ENCODE data around the gene GALNT8. TPM values are rescaled to one million over a fixed set of nuclear protein-coding genes. Genes with fewer than 3 reads are reported as not detected.
"Not testable (repeated sequence)": the region's sequence is repeated elsewhere in the genome, so short reads cannot be mapped to it uniquely, and the experiment has no call there.

Gene GALNT8
- total RNA-seq, 1 donor = not detected

DNA sequence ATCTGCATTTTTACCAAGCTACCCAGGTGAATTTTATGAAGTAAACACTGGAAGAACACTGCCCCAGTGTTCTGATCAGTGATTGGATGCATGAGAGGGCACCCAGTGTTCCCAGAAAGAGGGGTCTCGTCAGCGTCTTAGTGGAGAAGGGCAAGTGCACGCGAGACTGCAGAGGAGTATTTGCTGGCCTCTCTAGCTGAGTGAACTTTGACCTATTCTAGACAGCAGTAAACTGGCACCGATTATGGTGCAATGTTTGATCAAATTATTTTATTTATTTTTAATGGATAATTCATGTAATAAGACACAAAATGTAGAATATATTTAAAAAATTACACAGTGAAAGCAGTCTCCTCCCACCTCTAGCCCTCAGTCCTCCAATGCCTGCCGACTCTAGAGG is 5.3 kb upstream of the GALNT8 start:
- H3K79me2 ChIP-seq (ENCODE audit: insufficient read depth, low read length) = no peaks in the 10 kb centered on the region
- DNase-seq (ENCODE audit: insufficient read length, low spot score, missing footprints) = no peak
- H3K4me3 ChIP-seq (ENCODE audit: insufficient read depth, low read length) = no peak overlapping the region
- no peaks in the 10 kb centered on the region for H4K20me1 ChIP-seq (ENCODE audit: insufficient read depth, low read length)
- no peak overlapping the region for H3K4me2 ChIP-seq (ENCODE audit: insufficient read depth, low read length)
- H3K36me3 ChIP-seq (ENCODE audit: insufficient read depth, low read length) = no peaks in the 10 kb centered on the region
- H3K27ac ChIP-seq (ENCODE audit: low read depth, low read length) = no peak overlapping the region
- H3K4me1 ChIP-seq (ENCODE audit: insufficient read depth, low read length) = no peaks in the 10 kb centered on the region
- TF ChIP-seq, protein P1, sequence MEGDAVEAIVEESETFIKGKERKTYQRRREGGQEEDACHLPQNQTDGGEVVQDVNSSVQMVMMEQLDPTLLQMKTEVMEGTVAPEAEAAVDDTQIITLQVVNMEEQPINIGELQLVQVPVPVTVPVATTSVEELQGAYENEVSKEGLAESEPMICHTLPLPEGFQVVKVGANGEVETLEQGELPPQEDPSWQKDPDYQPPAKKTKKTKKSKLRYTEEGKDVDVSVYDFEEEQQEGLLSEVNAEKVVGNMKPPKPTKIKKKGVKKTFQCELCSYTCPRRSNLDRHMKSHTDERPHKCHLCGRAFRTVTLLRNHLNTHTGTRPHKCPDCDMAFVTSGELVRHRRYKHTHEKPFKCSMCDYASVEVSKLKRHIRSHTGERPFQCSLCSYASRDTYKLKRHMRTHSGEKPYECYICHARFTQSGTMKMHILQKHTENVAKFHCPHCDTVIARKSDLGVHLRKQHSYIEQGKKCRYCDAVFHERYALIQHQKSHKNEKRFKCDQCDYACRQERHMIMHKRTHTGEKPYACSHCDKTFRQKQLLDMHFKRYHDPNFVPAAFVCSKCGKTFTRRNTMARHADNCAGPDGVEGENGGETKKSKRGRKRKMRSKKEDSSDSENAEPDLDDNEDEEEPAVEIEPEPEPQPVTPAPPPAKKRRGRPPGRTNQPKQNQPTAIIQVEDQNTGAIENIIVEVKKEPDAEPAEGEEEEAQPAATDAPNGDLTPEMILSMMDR (IDR thresholded peaks at IDR 0.05; ENCODE audit: extremely low read depth, low read depth, low read length) = no peak
- no peaks in the 10 kb centered on the region for H3K9me3 ChIP-seq (ENCODE audit: low read depth, low read length)
- H3K27me3 ChIP-seq (ENCODE audit: insufficient read depth, low read length) = no peaks in the 10 kb centered on the region
- H2AFZ ChIP-seq (ENCODE audit: low read length) = no peak overlapping the region

DNA sequence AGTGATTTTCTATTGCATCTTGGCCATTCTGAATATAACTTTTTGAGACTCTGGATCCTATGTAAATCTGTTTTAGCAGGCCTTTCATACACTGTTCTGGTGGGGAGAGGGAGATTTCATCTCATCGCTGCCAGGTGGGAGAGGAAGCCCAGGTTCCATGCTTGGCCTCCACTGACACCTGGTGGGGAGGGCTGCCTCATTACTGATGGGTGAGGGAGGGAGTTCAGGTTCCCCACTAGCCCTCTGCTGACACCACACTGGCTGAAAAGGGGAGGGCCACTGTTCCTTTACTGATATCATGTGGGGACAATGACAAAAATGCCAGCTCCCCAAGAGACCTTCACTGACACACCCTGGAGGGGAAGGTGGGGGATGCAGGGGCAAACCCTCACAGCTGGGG is 2.4 kb upstream of the GALNT8 start:
- no peaks in the 10 kb centered on the region for H3K9me3 ChIP-seq (ENCODE audit: low read depth, low read length)
- H3K27me3 ChIP-seq (ENCODE audit: insufficient read depth, low read length) = no peaks in the 10 kb centered on the region
- no peak overlapping the region for H3K27ac ChIP-seq (ENCODE audit: low read depth, low read length)
- DNase-seq (ENCODE audit: insufficient read length, low spot score, missing footprints) = no peak
- no peak overlapping the region for H3K4me3 ChIP-seq (ENCODE audit: insufficient read depth, low read length)
- no peaks in the 10 kb centered on the region for H3K79me2 ChIP-seq (ENCODE audit: insufficient read depth, low read length)
- no peaks in the 10 kb centered on the region for H3K4me1 ChIP-seq (ENCODE audit: insufficient read depth, low read length)
- TF ChIP-seq, protein P1 (IDR thresholded peaks at IDR 0.05; ENCODE audit: extremely low read depth, low read depth, low read length) = no peak
- no peak overlapping the region for H2AFZ ChIP-seq (ENCODE audit: low read length)
- no peak overlapping the region for H3K4me2 ChIP-seq (ENCODE audit: insufficient read depth, low read length)
- no peaks in the 10 kb centered on the region for H4K20me1 ChIP-seq (ENCODE audit: insufficient read depth, low read length)
- H3K36me3 ChIP-seq (ENCODE audit: insufficient read depth, low read length) = no peaks in the 10 kb centered on the region

DNA sequence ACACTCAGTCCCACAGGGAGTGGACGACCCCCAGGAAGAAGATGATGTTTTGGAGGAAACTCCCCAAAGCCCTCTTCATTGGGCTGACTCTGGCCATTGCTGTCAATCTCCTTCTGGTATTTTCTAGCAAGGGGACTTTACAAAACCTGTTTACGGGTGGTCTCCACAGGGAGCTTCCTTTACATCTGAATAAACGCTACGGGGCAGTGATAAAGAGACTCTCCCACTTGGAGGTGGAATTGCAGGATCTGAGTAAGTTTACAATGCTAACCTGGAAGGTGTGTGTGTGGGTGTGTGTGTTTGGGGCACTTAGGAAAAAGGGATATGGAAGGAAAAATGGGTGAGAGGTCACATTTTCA is 416 bp downstream of the GALNT8 start:
- TF ChIP-seq, protein P1 (IDR thresholded peaks at IDR 0.05; ENCODE audit: extremely low read depth, low read depth, low read length) = no peak
- Histone ChIP-seq H3K27me3 (ENCODE audit: insufficient read depth, low read length) (no peaks in the 10 kb centered on the region), H2AFZ (ENCODE audit: low read length) (no peak overlapping the region)

DNA sequence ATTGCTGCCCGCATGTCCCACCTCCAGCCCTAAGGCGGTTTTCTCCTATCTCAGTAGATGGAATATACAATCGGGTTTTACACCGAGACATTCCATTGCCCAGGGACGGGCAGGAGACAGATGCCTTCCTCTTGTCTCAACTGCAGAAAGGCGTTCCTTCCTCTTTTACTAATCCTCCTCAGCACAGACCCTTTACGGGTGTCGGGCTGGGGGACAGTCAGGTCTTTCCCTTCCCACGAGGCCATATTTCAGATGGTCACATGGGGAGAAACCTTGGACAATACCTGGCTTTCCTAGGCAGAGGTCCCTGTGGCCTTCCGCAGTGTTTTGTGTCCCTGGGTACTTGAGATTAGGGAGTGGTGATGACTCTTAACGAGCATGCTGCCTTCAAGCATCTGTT is 1.4 kb downstream of the GALNT8 start:
- H3K36me3 ChIP-seq (ENCODE audit: insufficient read depth, low read length); H3K4me1 ChIP-seq (ENCODE audit: insufficient read depth, low read length): not testable (repeated sequence)

More for the DNA sequence above, 416 bp downstream of the GALNT8 start:
- Histone ChIP-seq H3K36me3 (ENCODE audit: insufficient read depth, low read length) (no peaks in the 10 kb centered on the region), H3K27ac (ENCODE audit: low read depth, low read length) (no peak overlapping the region), H3K4me3 (ENCODE audit: insufficient read depth, low read length) (no peak overlapping the region), H3K4me1 (ENCODE audit: insufficient read depth, low read length) (no peaks in the 10 kb centered on the region), H3K79me2 (ENCODE audit: insufficient read depth, low read length) (no peaks in the 10 kb centered on the region), H3K9me3 (ENCODE audit: low read depth, low read length) (no peaks in the 10 kb centered on the region), H4K20me1 (ENCODE audit: insufficient read depth, low read length) (no peaks in the 10 kb centered on the region), H3K4me2 (ENCODE audit: insufficient read depth, low read length) (no peak overlapping the region)
- no peak for DNase-seq (ENCODE audit: insufficient read length, low spot score, missing footprints)

More for the DNA sequence above, 1.4 kb downstream of the GALNT8 start:
- not testable (repeated sequence) for H3K9me3 ChIP-seq (ENCODE audit: low read depth, low read length); H3K79me2 ChIP-seq (ENCODE audit: insufficient read depth, low read length); H2AFZ ChIP-seq (ENCODE audit: low read length); H3K4me3 ChIP-seq (ENCODE audit: insufficient read depth, low read length); H3K27ac ChIP-seq (ENCODE audit: low read depth, low read length); H4K20me1 ChIP-seq (ENCODE audit: insufficient read depth, low read length); H3K27me3 ChIP-seq (ENCODE audit: insufficient read depth, low read length); H3K4me2 ChIP-seq (ENCODE audit: insufficient read depth, low read length); DNase-seq (ENCODE audit: insufficient read length, low spot score, missing footprints)

Measured in osteoblast (primary cell).